SKM-1 treated with dmso at 0.1 percent for 144 hours (cell line): Measurements from ENCODE around the gene CDKN1C.

Source experiments
- DNase-seq: peaks from one replicate; lab custom pipeline; 2025; ENCODE audit not compliant: unreplicated experiment; lab: John Stamatoyannopoulos, UW

The CDKN1C gene

DNA sequence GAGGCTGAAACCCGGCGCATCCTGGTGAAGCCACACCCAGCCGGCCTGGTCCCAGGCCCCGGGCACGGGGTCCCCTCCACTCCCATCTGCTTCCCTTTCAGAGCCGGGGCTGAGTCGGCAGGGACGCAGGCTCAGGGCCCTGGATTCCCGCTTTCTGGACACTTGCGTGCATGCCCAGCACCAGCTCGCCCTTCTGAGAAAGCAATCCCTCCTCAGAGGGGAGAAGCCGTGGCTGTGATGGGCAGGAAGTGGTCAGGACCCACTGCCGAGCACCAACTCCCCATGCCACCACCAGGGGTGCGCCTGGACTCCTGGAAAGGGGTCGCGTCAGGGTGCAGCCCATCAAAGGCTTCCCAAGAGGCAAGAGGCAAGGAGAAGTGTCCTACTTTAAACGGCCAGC lies 15.1 kb downstream of the CDKN1C start:
- DNase-seq: no peak

GRCh38 chr11:2869561-2870427 lies 15.8 kb downstream of the CDKN1C start:
- no peak for DNase-seq

GRCh38 chr11:2869134-2869526 lies 16.4 kb downstream of the CDKN1C start:
- DNase-seq: no peak

DNA sequence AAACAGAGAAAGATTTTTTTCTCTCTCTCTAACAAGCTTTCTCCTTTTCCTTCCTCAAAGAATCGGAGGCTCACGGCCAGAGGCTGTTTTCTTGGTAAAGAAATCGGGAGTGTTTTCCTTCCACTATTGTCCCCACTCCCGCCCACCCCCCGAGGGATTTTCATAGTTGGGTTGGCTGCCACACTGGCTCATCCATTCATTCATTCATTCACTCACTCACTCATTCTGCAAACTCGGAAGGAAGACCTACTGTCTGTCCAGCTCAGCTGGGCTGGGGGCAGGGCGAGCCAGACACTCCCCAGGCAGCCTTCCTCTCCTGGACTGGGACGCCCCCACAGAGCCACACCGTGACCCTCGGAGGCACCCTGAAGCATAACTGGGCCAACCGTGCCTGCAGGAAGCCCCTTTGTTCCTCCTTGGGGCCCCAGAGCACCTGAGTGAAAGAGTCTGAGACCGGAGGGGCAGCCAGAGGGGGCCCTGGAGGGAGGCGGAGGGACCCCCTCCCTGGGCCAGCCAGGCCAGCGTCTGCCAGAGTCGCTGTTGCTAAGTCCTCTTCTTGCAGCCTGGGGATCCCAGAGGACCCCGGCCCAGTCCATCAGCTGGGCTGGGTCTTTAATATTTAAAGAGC lies 17.0 kb downstream of the CDKN1C start:
- no peak for DNase-seq

GRCh38 chr11:2867722-2868505 lies 17.7 kb downstream of the CDKN1C start:
- no peak for DNase-seq

GRCh38 chr11:2867142-2867541 lies 18.4 kb downstream of the CDKN1C start:
- DNase-seq: no peak

DNA sequence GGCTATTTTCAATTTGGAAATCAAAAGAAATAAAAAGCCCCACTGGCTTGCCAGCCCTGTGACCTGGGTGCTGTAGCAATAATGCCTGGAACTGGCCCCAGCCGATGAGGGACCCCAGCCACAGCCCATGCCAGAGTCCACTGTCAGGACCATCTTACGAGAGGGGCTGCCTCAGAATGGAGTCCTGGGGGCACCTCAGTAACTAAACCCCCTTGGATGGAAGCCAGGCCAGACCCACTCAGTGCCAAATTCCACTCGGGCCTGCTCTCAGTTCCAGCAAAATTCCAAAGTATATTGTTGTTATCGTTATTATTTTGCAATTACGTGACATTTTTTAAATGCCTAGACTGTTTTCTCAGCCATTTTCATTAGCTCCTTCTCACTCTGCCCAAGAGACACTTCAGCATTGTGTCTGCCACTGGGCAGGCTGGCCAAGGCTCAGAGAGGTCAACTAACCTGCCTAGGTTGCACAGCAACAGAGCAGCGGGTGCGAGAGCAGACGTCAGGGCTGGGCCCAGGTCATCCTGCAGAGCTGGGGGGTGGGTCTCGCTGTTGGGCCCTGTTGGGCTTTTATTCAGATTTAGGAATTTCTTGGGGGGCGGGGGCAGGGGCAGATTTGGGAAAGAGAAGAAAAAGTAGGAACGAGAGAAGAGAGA lies 19.5 kb downstream of the CDKN1C start:
- DNase-seq: no peak

- no peak for DNase-seq
Observed at GRCh38 chr11:2864901-2865300, 20.7 kb downstream of the CDKN1C start.

DNA sequence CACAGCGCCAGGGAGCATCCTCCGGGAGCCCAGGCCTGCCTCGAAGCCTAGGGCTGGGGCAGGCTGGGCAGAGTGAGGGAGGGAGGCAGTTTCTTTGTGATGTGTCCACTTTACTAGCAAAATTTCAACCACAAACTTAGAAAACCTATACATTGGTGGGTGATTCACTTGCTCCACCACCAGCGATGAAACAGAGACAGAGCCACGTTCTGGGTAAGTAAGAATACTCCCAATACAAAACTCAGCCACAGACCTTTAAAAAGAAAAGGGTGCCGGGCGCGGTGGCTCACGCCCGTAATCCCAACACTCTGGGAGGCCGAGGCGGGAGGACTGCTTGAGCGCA lies 22.3 kb downstream of the CDKN1C start:
- no peak for DNase-seq

DNA sequence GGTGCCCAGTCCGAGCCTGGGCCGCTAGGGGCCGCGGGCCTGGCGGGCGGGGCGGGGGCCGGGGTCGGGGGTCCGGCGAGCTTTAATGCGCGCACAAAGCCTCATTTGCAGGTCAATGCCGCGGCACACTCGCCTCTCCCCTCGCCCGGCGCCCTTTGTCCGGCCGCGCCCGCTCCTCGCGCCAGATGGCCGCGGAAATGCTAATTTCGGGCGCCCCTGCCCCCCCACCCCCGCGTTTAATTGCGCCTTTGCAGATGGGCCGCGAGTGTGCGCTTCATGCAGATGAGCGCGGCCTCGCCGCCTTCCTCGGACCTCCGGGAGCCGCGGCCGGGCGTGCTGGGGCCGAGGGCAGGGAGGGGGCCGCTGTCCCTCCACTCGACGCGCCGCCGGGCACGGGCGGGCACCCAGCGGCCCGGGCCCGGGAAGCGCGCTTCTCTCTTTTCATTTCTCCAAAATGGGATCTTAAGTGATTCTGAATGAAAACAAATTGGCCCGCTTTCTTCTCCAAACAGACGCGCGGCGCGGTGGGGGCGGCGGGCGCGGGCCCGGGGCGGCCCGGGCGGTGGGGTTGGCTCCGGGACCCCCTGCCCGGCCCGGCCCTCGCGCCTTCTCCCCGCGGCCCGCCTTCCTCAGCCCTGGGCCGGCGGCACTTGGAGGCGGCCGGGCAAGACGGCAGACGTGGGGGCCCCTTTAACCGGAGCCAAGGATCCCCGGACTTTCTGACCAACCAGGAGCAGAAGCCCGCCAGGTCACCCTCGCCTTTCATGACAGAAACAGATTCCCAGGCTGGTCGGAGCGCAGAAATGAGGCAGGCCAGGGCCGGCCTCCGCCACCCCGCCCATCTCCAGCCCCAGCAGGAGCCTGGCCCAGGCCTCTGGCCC lies 22.9 kb downstream of the CDKN1C start:
- DNase-seq: no peak

DNA sequence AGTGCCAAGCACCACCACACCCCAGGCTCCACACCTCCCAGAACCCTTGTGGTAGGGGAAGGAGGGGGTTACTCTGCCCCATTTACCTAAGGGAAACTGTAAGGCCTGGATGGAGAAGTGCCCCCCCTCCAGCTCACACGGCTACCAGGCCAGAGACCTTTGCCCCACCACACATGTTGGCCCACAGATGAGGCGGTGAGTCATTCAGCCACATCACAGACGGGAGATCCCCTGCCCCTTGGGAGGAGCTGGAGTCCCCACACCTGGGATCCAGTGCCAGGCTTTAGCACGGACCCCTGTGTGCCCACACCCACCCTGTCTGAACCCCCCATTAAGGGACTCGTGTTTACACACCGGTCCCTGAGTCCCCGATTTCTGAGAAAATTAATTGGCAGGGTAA lies 24.9 kb downstream of the CDKN1C start:
- DNase-seq: peak; percentile 32

DNA sequence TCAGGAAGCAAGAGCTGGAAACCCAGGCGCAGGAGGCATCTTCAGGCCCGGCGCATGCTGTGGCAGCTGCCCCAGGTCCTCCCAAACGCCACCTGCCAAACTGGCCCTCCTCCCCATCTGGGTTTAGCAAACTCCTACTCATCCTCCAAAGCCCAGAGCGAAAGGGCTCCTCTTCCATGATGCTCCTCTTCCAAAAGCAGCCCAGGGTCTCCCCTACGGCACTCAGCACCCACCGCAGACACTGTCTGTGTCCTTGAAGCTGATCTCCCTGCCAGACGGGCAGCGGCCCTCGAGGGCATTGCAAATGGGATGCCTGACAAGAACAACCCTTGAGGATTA lies 25.9 kb downstream of the CDKN1C start:
- DNase-seq: no peak

DNA sequence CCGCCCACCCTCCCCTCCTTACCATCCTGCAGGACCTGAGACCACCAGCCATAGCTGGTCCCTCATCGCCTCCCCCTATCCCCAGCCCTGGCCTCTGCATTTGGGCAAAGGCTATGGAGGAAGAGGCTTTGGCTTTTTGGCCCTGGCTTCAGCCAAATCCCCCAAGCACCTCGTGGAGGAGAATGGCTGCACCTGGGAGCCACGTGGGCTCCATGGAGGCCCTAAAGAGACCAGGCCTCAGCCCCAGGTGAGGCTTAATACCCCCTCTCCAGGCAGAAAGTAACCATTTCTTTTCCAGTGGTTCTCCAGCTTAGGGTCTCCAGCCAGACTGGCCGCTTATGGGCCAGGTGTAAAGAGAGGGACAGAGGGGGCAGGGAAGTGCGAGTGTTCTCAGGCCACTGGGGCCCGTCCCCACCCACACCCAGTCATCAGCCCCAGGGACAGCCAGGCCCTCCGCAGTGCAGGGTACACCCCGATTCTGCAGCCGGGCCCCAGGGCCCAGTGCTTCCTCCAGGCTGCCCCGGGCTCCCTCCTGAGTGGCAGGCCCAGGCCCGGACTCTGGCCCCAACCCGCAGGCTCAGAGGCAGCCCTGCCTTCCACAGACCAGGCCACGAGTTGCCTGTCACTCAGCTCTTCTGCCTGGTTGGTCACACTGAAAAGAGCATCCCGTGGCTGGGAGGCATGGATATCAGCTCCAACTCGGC lies 26.4 kb downstream of the CDKN1C start:
- no peak for DNase-seq

GRCh38 chr11:2857918-2858317 lies 27.7 kb downstream of the CDKN1C start:
- no peak for DNase-seq

GRCh38 chr11:2857276-2857675 lies 28.3 kb downstream of the CDKN1C start:
- no peak for DNase-seq

GRCh38 chr11:2855162-2855561 lies 30.4 kb downstream of the CDKN1C start:
- DNase-seq: no peak

DNA sequence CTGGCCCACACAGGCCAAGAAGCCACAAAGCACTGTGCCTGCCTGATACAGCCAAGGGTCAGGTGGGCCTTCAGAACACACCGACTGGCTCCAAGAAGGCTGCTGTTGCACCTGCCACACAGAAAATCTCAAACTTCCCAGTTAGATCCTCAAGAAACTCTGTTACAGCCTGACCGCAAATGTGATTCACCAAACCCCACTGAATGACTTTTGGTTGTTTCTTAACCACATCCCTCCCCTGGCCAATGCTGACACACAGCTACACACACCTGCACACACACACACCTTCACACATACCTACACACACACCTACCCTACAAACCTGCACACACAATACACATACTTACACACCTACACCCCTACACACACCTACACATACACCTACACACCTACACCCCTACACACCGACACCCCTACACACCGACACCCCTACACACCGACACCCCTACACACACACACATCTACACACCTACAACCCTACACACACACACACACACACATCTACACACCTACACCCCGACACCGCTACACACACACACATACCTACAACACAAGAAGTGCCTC lies 31.5 kb downstream of the CDKN1C start:
- DNase-seq: no peak

GRCh38 chr11:2853401-2853800 lies 32.2 kb downstream of the CDKN1C start:
- no peak for DNase-seq

GRCh38 chr11:2849994-2850770 lies 35.4 kb downstream of the CDKN1C start:
- DNase-seq: no peak
